NCI-H2107 (cell line): ENCODE results near the gene SLC15A4.
"Not testable (repeated sequence)": the region's sequence is repeated elsewhere in the genome, so short reads cannot be mapped to it uniquely, and the experiment has no call there.

Source experiments
- DNase-seq: peaks from one replicate; lab custom pipeline; 2025; lab: John Stamatoyannopoulos, UW

The SLC15A4 gene

GRCh38 chr12:128814411-128815261 lies 9.1 kb downstream of the SLC15A4 start:
- no peak for DNase-seq

- no peak for DNase-seq
Measured at GRCh38 chr12:128813883-128814282, 9.9 kb downstream of the SLC15A4 start.

DNA sequence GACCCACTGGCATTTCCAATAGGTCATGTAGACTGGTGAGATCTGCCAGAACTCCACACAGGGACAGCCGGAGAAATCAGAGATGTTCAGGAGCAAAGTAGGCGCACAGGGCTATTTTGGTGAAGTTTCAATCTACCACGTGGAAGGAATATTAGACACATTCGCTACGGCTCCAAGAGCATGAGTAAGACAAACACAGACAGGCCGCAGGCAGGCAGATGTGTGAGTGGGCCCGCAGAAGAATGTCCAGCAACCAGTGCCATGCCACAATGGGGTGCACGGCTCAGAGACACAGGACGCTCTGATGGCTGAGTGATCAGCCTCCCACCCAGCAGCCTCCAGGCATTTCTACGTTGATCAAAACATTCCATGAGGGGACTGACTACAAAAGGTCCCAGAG lies 10.4 kb downstream of the SLC15A4 start:
- no peak for DNase-seq

DNA sequence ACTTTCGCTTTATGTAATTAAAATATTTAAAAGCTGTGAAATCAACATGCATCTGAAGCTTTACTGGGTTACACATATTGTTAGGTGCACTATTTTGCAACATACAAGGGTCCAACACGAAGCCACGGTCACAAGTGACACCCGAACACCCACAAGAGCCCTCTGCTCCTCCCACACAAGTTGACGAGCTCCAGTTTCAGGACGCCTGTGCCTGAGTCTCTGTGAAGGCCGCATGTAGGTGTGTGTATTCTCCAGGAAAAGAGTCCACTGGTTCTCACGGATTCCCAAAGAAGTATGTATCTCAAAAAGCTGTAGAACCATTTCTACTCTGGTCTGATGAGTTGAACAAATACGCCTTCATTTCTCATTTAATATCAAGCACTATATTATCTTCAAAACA lies 12.0 kb downstream of the SLC15A4 start:
- DNase-seq = no peak

DNA sequence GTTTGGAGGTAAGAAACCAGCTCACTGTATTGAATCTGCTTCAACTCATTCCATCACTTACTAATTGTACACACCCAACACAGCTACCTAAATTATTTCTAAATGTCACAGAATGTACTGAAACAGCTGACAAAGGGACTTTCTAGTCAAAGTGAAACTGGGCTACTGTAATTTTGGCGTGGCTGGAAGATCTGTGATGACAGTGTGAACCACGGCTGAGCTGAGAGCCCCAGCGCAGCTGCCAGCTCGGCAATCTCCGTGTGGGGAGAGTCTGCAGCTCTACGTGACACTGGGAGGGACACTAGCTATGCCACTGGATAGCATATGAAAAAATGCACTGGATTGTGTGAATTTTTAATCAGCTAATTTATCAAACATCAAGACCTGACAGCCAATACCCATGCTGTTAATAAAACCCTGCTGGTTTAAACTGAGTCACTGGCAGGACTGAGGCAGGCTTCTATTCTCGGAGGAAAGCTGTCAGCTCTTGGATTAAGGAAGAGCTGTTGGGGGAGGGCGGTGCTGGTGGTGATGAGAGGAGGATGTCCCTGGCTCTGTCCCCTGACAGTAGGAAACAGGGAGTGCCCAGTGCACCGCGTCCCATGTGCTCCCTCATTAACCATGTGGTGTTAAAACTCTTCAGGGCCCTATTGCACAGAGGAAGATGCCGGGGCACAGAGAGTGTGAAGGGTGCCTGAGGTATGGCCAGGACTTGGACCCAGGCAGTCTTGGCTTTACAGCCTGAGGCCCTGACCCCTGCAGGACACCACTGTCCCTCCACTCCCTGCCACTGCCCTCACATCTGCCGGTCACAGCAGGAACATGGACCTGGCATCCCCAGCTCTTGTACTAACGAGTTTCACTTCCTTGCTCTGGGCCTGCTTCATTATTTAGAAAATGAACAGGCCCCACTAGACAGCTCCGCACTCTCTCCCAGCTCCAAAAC lies 13.3 kb downstream of the SLC15A4 start:
- DNase-seq = no peak

DNA sequence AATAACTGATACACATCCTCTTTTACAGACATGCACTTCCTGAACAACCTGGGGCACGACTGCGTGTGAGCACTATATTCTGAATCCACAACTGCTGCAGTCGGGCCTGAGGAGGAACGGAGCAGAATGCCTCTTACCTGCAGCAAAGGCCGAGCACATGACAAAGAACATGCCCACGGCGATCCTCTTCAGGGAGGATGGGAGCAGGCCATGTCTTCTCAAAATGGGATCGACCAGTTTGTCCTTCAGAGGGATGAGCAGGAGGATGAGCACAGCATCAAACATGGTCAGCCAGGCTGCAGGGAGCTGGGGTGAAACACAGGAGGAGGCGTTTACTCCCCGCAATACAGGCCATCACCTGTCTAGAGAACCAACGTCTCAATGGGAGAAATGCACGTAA lies 15.1 kb downstream of the SLC15A4 start:
- DNase-seq = no peak

GRCh38 chr12:128807161-128807724 lies 16.5 kb downstream of the SLC15A4 start:
- no peak for DNase-seq

DNA sequence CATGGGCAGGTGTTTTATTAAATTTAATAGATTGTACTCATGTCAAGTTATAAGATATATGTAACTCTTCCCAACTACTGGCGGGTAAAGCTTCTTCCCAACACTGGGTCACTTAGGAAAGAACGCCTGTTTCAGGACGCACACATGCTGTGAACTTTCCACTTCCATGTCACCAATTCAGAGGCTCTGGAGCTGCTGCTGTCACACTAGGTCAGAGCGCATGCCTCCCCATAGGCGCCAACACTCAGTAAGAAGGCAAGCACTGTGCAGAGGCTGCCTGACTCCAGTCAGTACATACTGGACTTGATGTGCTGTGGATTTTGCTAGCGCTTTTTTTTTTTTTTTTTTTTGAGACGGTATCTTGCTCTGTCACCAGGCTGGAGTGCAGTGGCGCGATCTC lies 17.2 kb downstream of the SLC15A4 start:
- DNase-seq = no peak

DNA sequence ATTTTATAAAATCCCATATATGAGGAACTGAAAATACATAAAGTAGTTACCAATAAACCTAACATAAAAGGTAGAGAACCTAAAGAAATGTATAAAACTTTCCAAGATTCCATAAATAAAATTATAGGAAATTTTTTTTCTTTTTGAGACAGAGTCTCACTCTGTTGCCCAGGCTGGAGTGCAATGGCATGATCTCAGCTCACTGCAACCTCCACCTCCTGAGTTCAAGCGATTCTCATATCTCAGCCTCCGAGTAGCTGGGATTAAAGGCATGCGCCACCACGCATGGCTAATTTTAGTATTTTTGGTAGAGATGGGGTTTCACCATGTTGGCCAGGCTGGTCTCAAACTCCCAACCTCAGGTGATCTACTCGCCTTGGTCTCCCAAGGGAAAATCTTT lies 18.4 kb downstream of the SLC15A4 start:
- DNase-seq = not testable (repeated sequence)

DNA sequence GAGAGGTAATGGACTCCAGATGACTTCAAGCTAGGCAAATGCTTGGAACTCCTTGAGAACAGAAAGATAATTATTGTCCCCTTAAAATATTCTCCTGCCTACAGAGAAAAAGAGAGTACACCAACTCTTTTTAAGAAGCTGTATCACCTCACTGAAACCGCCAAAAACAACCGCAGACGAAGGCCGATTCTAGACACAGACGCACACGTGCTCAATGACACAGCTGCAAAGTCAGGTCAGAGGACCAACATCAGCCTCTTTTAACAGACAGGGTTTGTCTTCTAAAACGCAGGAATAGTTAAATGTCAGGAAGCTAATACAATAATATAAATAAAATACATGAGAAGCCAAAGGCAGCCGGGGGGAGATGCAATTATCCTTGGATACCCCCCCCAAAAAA lies 19.0 kb downstream of the SLC15A4 start:
- DNase-seq = no peak

GRCh38 chr12:128803788-128804187 lies 20.0 kb downstream of the SLC15A4 start:
- no peak for DNase-seq

DNA sequence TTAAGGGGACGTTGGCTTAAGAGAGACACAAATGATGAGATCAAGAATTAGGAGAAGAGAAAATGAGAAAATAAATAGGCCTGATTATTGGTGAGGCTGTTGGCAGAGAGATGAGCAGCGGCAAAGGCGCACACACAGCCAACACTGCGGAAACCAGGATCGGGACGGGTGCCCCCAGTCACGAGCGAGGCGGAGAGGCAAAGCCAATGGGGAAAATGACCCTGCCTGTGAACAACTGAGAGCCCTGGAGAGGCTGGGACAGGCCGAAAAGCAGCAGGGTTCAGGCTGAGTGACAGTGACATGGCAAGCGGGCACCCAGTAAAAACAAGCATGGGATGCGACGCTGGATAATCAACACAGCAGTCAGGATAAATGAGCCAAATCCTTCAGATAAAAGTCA lies 21.0 kb downstream of the SLC15A4 start:
- no peak for DNase-seq

DNA sequence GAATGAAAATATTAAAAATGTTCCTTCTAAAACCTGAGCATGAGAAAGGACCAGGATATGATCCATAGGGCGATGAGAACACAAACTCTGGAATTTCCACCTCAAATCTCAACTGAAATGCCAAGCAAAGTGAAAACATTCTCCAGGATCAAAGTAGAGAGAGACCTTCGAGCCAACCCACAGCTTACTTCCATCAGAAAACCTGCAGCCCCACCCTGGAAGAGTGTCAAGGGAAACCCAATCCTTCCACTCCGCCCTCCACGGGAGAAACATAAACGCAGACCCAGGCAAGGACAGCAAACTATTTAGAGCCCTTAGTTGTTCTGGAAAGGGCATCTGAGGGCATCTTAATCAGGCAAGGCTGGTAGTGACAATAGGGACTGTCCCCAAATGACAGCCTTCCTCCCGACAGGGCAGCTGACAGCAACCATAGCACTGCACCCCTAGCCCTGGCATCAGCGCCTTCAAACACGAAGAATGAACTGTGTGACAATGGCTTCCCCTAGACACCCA lies 21.8 kb downstream of the SLC15A4 start:
- DNase-seq = no peak

- no peak for DNase-seq
Measured at GRCh38 chr12:128800606-128801005, 23.2 kb downstream of the SLC15A4 start.

- DNase-seq = no peak
Measured at GRCh38 chr12:128798571-128799341, 25.0 kb downstream of the SLC15A4 start.

GRCh38 chr12:128797119-128798118 lies 26.3 kb downstream of the SLC15A4 start:
- DNase-seq = no peak

GRCh38 chr12:128796439-128797118 lies 27.2 kb downstream of the SLC15A4 start:
- no peak for DNase-seq

DNA sequence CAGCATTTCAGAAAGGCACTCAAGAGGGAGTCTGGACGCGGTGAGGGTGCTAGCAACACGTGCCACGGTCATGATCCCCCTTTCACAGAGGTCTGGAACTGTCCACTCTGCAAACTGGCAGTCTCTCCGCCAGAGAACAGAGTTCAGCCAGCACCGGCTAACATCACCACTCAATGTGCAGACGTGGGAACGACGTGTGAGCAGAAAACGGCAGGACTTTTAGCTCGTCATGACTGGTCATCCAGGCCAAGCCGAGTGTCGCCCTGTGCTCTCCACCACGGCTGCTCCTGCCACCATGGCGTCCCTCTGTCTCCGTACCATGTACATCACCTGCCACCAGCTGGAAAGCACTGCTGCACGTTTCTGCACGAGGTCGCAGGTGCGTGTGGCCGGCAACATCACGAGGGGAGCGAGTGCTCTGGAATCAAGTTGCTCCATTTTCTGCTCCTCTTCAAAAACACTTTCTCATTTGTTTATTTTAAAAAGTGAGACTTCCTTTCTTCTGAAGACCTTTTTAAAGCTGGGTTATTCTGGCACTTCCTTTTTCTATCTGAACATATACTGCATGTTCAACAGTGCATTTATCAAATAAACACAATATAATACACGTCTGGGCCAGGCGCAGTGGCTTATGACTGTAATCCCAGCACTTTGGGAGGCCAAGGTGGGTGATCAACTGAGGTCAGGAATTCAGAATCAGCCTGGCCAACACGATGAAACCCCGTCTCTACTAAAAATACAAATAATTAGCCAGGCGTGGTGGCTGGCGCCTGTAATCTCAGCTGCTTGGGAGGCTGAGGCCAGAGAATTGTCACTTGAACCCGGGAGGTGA lies 28.0 kb downstream of the SLC15A4 start:
- DNase-seq = no peak
